ENCODE data around the gene C8A.

The C8A gene

DNA sequence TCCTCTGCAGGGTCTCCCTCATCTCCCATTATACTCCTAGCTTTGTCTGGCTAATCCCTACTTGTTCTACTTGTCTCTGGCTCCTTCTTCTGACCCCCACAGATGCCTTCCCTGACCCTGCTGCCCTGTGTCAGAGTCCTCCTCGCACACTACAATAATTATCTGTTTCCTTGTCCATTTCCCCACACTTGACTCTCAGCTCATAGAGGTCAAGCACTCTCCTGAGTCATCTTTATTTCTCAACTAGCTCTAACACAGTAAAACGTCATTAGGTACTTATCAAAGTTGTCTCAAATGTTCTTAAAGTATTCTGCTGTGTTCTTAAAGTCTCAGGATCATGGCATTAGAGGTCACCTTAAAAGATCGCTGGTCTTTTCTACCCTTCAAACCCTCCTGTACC lies 47.1 kb downstream of the C8A start:
- no peak overlapping the region for H3K27ac ChIP-seq
- no peak for TF ChIP-seq Cebpa-rat (IDR thresholded peaks at IDR 0.05)
- no peaks in the 10 kb centered on the region for H3K9me3 ChIP-seq
- H3K4me1 ChIP-seq = no peaks in the 10 kb centered on the region
- H3K9ac ChIP-seq = no peak overlapping the region
- H3K4me2 ChIP-seq = no peak overlapping the region
- H3K36me3 ChIP-seq = no peaks in the 10 kb centered on the region
- H4K20me1 ChIP-seq = no peaks in the 10 kb centered on the region
- no peaks in the 10 kb centered on the region for H3K27me3 ChIP-seq
- no peak overlapping the region for H3K4me3 ChIP-seq

DNA sequence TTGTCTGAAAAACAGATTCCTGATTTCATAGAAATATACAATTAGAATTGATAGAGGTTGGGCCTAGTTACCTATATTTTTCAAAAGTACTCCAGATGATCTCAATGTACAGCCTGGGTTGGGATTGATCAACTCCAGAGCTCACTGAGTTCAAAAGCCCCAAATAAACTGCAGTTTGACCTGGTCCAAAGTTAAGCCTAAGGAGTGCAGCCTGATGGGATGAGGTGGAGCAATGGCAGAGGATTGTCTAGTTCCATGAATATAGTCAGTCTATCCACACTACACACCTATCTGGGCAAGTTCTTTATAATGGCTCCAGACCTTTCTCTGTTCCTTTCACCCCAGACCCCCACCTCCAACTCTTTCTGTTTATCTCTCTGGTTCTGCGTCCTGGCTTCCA lies 49.2 kb downstream of the C8A start:
- H3K4me2 ChIP-seq = no peak overlapping the region
- no peaks in the 10 kb centered on the region for H3K36me3 ChIP-seq

DNA sequence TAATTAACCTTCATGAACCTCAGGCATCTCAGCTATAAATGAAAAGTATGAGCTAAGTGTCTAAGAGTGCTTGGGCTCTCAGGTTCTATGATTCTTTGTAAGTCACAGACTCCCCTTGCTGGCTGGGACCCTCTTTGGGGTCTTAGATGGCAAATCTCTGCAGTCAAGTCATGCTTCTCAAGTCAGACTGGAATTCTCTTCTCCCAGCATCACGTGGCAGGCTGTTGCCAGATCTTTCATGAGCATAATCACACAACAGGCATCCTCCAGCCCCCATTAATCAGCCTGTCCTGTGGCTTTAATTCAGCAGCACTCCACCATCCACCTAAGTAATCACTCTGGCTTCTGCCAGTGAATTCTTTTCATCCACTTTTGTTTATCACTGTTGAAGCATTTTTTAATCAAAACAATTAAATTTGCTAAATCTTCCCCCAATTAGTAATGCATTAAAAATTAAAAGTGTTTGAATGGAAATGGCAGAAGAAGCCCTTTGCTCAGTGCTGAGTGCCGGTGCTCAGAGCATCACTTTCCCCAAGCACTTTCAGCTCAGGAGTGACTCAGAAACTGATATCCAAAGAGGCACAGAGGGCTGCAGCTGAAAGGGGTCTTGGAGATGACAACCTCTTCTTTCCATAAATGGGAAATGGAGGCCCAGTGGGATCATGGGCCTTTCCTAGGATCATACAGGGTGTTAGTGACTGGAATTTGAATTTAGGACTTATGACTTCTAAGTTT lies 50.2 kb downstream of the C8A start:
- H3K4me2 ChIP-seq = no peak overlapping the region
- no peak overlapping the region for H3K4me3 ChIP-seq
- TF ChIP-seq Cebpa-rat (IDR thresholded peaks at IDR 0.05) = no peak
- no peaks in the 10 kb centered on the region for H4K20me1 ChIP-seq
- H3K9ac ChIP-seq = no peak overlapping the region
- H3K9me3 ChIP-seq = no peaks in the 10 kb centered on the region
- H3K27ac ChIP-seq = no peak overlapping the region
- H3K36me3 ChIP-seq = no peaks in the 10 kb centered on the region
- peaks cover 19% of the 10 kb centered on the region for H3K4me1 ChIP-seq
- H3K27me3 ChIP-seq = no peaks in the 10 kb centered on the region

More for the DNA sequence above, 49.2 kb downstream of the C8A start:
- Histone ChIP-seq H4K20me1 (no peaks in the 10 kb centered on the region), H3K27ac (no peak overlapping the region), H3K9ac (no peak overlapping the region), H3K9me3 (no peaks in the 10 kb centered on the region), H3K4me1 (peaks cover 8% of the 10 kb centered on the region), H3K4me3 (no peak overlapping the region), H3K27me3 (no peaks in the 10 kb centered on the region)
- no peak for TF ChIP-seq Cebpa-rat (IDR thresholded peaks at IDR 0.05)

DNA sequence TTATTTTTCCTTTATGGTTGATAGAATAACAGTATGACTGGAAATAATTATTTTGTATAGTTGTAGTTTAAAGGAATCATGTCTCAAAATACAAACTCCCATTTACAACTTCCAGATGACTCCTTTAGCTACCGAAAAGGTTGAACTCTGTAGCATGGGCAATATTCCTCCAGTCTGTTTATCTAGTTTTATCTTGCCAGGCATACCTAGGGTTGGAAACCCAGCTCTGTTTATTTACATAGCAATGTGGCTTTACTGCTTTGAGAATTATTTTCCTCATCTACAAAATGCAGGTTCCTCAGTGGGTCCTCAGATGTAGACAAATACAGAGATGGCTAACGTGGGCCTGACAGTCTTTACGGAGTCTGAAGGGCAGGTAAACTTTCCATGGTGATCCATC lies 51.1 kb downstream of the C8A start:
- Histone ChIP-seq H3K27ac (no peak overlapping the region), H3K9me3 (no peaks in the 10 kb centered on the region), H3K27me3 (no peaks in the 10 kb centered on the region), H3K4me2 (no peak overlapping the region), H4K20me1 (no peaks in the 10 kb centered on the region), H3K4me1 (peaks cover 27% of the 10 kb centered on the region), H3K9ac (no peak overlapping the region), H3K36me3 (no peaks in the 10 kb centered on the region), H3K4me3 (no peak overlapping the region)
- TF ChIP-seq Cebpa-rat (IDR thresholded peaks at IDR 0.05) = no peak

DNA sequence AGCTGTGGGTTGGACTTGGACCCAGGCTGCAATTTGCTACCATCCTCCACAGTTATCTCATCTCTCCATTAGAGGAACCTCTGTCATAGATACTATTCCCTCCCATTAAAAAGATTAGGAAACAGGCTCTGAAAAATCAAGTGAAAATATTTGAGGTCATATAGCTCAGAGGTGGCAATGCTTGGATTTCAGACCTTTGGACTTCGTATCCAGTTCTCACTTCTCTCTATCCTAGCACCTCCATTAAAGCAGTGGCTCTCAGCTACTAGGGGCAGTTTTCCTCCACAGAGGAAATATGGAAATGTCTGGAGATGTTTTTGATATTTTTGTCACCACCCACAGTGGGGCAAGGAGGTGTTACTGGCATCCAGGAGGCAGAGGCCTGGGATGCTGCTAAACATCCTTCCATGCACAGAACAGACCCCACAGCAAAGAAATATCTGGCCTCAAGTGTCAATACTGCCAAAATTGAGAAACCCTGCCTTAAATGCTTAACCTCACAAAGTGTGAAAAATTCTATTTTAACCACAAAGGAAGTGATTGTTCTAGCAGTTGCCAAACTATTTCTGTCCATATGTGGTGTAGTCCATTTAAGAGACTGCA lies 54.1 kb downstream of the C8A start:
- H3K9ac ChIP-seq = 0 out of 2 replicates have a peak overlapping the region, but pooled peaks have one; percentile 3
- H3K36me3 ChIP-seq = no peaks in the 10 kb centered on the region
- H3K4me2 ChIP-seq = peak overlapping the region; percentile 71
- no peak overlapping the region for H3K4me3 ChIP-seq
- peak overlapping the region; percentile 41; the same call in 1 of the 2 replicates for H3K27ac ChIP-seq
- no peaks in the 10 kb centered on the region for H3K27me3 ChIP-seq
- no peaks in the 10 kb centered on the region for H3K9me3 ChIP-seq
- TF ChIP-seq Cebpa-rat (IDR thresholded peaks at IDR 0.05) = no peak
- no peaks in the 10 kb centered on the region for H4K20me1 ChIP-seq
- peaks cover 29% of the 10 kb centered on the region for H3K4me1 ChIP-seq

- H3K9ac ChIP-seq = no peak overlapping the region
Measured at GRCh38 chr1:56910441-56910985, 55.9 kb downstream of the C8A start.

GRCh38 chr1:56911098-56911938 lies 56.7 kb downstream of the C8A start:
- Histone ChIP-seq H3K4me2 (no peak overlapping the region), H3K27ac (no peak overlapping the region), H3K9ac (no peak overlapping the region), H4K20me1 (no peaks in the 10 kb centered on the region), H3K4me3 (no peak overlapping the region), H3K9me3 (no peaks in the 10 kb centered on the region), H3K4me1 (peaks cover 35% of the 10 kb centered on the region), H3K36me3 (no peaks in the 10 kb centered on the region), H3K27me3 (no peaks in the 10 kb centered on the region)
- no peak for TF ChIP-seq Cebpa-rat (IDR thresholded peaks at IDR 0.05)

More at GRCh38 chr1:56910441-56910985, 55.9 kb downstream of the C8A start:
- Histone ChIP-seq H3K36me3 (no peaks in the 10 kb centered on the region), H3K4me3 (no peak overlapping the region), H3K27ac (no peak overlapping the region), H3K4me1 (peaks cover 30% of the 10 kb centered on the region), H3K27me3 (no peaks in the 10 kb centered on the region), H4K20me1 (no peaks in the 10 kb centered on the region), H3K4me2 (no peak overlapping the region; the same call in 1 of the 2 replicates), H3K9me3 (no peaks in the 10 kb centered on the region)
- no peak for TF ChIP-seq Cebpa-rat (IDR thresholded peaks at IDR 0.05)

- no peak overlapping the region for H3K27ac ChIP-seq
- H3K9me3 ChIP-seq = no peaks in the 10 kb centered on the region
- H3K36me3 ChIP-seq = no peaks in the 10 kb centered on the region
Measured at GRCh38 chr1:56912325-56912724, 57.7 kb downstream of the C8A start.

DNA sequence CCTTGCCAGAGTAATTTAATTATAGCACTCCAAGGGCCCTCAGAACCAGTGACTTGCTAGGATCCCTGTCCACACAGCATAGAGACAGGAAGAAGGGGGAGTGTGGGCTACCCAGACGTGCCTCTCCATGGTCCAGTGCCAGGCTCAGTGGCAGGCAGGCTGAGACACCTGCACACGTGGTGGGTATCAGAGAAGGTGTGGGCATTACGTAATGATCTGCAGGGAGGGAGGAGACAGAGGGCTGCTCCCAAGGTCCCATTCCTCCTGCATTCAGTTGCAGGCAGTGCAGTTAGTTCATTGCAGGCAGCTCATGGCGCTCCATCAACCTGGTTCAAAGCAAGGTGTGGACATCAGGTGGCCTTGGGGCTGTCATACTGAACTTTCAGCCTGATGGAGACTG lies 61.4 kb downstream of the C8A start:
- no peaks in the 10 kb centered on the region for H4K20me1 ChIP-seq
- H3K27ac ChIP-seq = no peak overlapping the region
- no peak for TF ChIP-seq Cebpa-rat (IDR thresholded peaks at IDR 0.05)
- no peak overlapping the region for H3K9ac ChIP-seq
- H3K27me3 ChIP-seq = no peaks in the 10 kb centered on the region
- H3K4me3 ChIP-seq = no peak overlapping the region
- peak overlapping the region; percentile 6; the same call in 1 of the 2 replicates for H3K4me2 ChIP-seq
- no peaks in the 10 kb centered on the region for H3K9me3 ChIP-seq
- peaks cover 16% of the 10 kb centered on the region for H3K4me1 ChIP-seq
- no peaks in the 10 kb centered on the region for H3K36me3 ChIP-seq

More at GRCh38 chr1:56912325-56912724, 57.7 kb downstream of the C8A start:
- Histone ChIP-seq H4K20me1 (no peaks in the 10 kb centered on the region), H3K4me3 (no peak overlapping the region), H3K9ac (no peak overlapping the region), H3K4me2 (no peak overlapping the region), H3K27me3 (no peaks in the 10 kb centered on the region), H3K4me1 (peaks cover 35% of the 10 kb centered on the region)
- no peak for TF ChIP-seq Cebpa-rat (IDR thresholded peaks at IDR 0.05)
